ENCODE measurements around the gene ASPRV1. TPM values are rescaled to one million over a fixed set of nuclear protein-coding genes. Genes with fewer than 3 reads are reported as not detected.

The ASPRV1 gene
- total RNA-seq, 2 donors from 2014 or later, result 0.84 to 0.91 TPM

GRCh38 chr2:69986691-69987090 lies 25.3 kb upstream of the ASPRV1 start:
- Mint-ChIP-seq H3K36me3 (ENCODE audit: low read depth) (peaks cover 2% of the 10 kb centered on the region), H3K27me3 (ENCODE audit: insufficient read depth) (no peaks in the 10 kb centered on the region), H3K4me1 (no peaks in the 10 kb centered on the region), H3K9me3 (no peaks in the 10 kb centered on the region), H3K27ac (no peak overlapping the region), H3K4me3 (no peak overlapping the region)
- TF ChIP-seq CTCF (conservative IDR thresholded peaks at IDR 0.05), result no peak
- no peak overlapping the region for H3K9ac ChIP-seq (ENCODE audit: extremely low read depth, low read length, poor library complexity, severe bottlenecking)
- no peaks in the 10 kb centered on the region for H3K4me1 ChIP-seq (ENCODE audit: control insufficient read depth, insufficient read depth, low read length)
- WGBS, 2 experiments (ENCODE audit: insufficient coverage in 1 of 2, insufficient read length in 1 of 2), result 89 to 100% methylated on average over 4 of the region's 4 CpGs
- no peak overlapping the region for H3K4me3 ChIP-seq (ENCODE audit: low read length)
- H3K9me3 ChIP-seq (ENCODE audit: control insufficient read depth, low read length), result no peaks in the 10 kb centered on the region
- no peaks in the 10 kb centered on the region for H3K36me3 ChIP-seq (ENCODE audit: control insufficient read depth, insufficient read depth, low read length)
- H3K27ac ChIP-seq (ENCODE audit: low read depth, low read length), result no peak overlapping the region
- DNase-seq, result no peak
- H3K27me3 ChIP-seq (ENCODE audit: control insufficient read depth, insufficient read depth, low read length, poor library complexity, severe bottlenecking), result no peaks in the 10 kb centered on the region

- H3K36me3 Mint-ChIP-seq (ENCODE audit: low read depth), result peaks cover under 1% of the 10 kb centered on the region
- Histone ChIP-seq H3K9ac (ENCODE audit: extremely low read depth, low read length, poor library complexity, severe bottlenecking) (no peak overlapping the region), H3K9me3 (ENCODE audit: control insufficient read depth, low read length) (no peaks in the 10 kb centered on the region), H3K4me1 (ENCODE audit: control insufficient read depth, insufficient read depth, low read length) (no peaks in the 10 kb centered on the region), H3K27ac (ENCODE audit: low read depth, low read length) (no peak overlapping the region), H3K27me3 (ENCODE audit: control insufficient read depth, insufficient read depth, low read length, poor library complexity, severe bottlenecking) (no peaks in the 10 kb centered on the region), H3K4me3 (ENCODE audit: low read length) (no peak overlapping the region), H3K36me3 (ENCODE audit: control insufficient read depth, insufficient read depth, low read length) (no peaks in the 10 kb centered on the region)
- H3K4me3 Mint-ChIP-seq, result no peak overlapping the region
- no peak for TF ChIP-seq CTCF (conservative IDR thresholded peaks at IDR 0.05)
- no peak overlapping the region for H3K27ac Mint-ChIP-seq
- no peaks in the 10 kb centered on the region for H3K9me3 Mint-ChIP-seq
- 95 to 99% methylated on average over 10 of the region's 10 CpGs for WGBS, 2 experiments (ENCODE audit: insufficient coverage in 1 of 2, insufficient read length in 1 of 2)
- no peak for DNase-seq
- no peaks in the 10 kb centered on the region for H3K4me1 Mint-ChIP-seq
- H3K27me3 Mint-ChIP-seq (ENCODE audit: insufficient read depth), result no peaks in the 10 kb centered on the region
Observed at GRCh38 chr2:69985688-69986087, 24.3 kb upstream of the ASPRV1 start.

GRCh38 chr2:69985216-69985615 lies 23.8 kb upstream of the ASPRV1 start:
- no peak overlapping the region for H3K27ac ChIP-seq (ENCODE audit: low read depth, low read length)
- H3K27me3 Mint-ChIP-seq (ENCODE audit: insufficient read depth), result no peaks in the 10 kb centered on the region
- DNase-seq, result no peak
- 90 to 100% methylated on average over 3 of the region's 3 CpGs for WGBS, 2 experiments (ENCODE audit: insufficient coverage in 1 of 2, insufficient read length in 1 of 2)
- no peaks in the 10 kb centered on the region for H3K27me3 ChIP-seq (ENCODE audit: control insufficient read depth, insufficient read depth, low read length, poor library complexity, severe bottlenecking)
- no peak overlapping the region for H3K27ac Mint-ChIP-seq
- no peak overlapping the region for H3K9ac ChIP-seq (ENCODE audit: extremely low read depth, low read length, poor library complexity, severe bottlenecking)
- no peaks in the 10 kb centered on the region for H3K9me3 ChIP-seq (ENCODE audit: control insufficient read depth, low read length)
- H3K4me3 ChIP-seq (ENCODE audit: low read length), result no peak overlapping the region
- no peak overlapping the region for H3K4me3 Mint-ChIP-seq
- H3K4me1 Mint-ChIP-seq, result no peaks in the 10 kb centered on the region
- no peaks in the 10 kb centered on the region for H3K36me3 ChIP-seq (ENCODE audit: control insufficient read depth, insufficient read depth, low read length)
- no peaks in the 10 kb centered on the region for H3K9me3 Mint-ChIP-seq
- no peaks in the 10 kb centered on the region for H3K36me3 Mint-ChIP-seq (ENCODE audit: low read depth)
- no peaks in the 10 kb centered on the region for H3K4me1 ChIP-seq (ENCODE audit: control insufficient read depth, insufficient read depth, low read length)
- no peak for TF ChIP-seq CTCF (conservative IDR thresholded peaks at IDR 0.05)

Measured in endodermal cell (in vitro differentiated cells).